B cell (primary cell): ENCODE measurements around the gene USP44. TPM values are rescaled to one million over a fixed set of nuclear protein-coding genes. Genes with fewer than 3 reads are reported as not detected.

Experiments
- ATAC-seq: fragments of 200-7000 bp; cut with Tn5 transposase; one replicate; pipeline ENCODE4 v1.10.0; 2021; ENCODE audit warnings: low read depth, mild to moderate bottlenecking, moderate number of reproducible peaks, moderate library complexity
- CTCF ChIA-PET: fragments of 350-600 bp; sonication (Branson Sonifier 250); formaldehyde crosslinking; loops from one replicate; lab custom pipeline; 2021; ENCODE audit warnings: antibody characterized with exemption, inconsistent platforms; lab: Charles Lee
- POLR2A ChIA-PET: fragments of 350-600 bp; sonication (Branson Sonifier 250); formaldehyde crosslinking; loops from one replicate; lab custom pipeline; 2021; ENCODE audit warnings: antibody characterized with exemption; lab: Charles Lee
- DNase-seq: peaks from one replicate; pipeline ENCODE4 v3.0.0; 2013
- H2AFZ ChIP-seq: 2 replicates; pipeline ENCODE4 v1.6.1; 2012; ENCODE audit warnings: mild to moderate bottlenecking, low read depth, low read length; ENCODE audit not compliant: insufficient read depth, poor library complexity, severe bottlenecking
- H3K27ac ChIP-seq, 2 donors: 1 replicate in 1 of 2; 2 replicates in 1 of 2; pipeline ENCODE4 v1.5.1; 2012 to 2013; ENCODE audit warnings: low read length in 2 of 2, mild to moderate bottlenecking in 2 of 2, moderate library complexity in 1 of 2
- H3K27me3 ChIP-seq, 4 experiments: fragments of 200-600 bp in 1 of 4; sonication (generic) in 1 of 4; replicated peaks in 1 of 4; 1 replicate in 2 of 4; 2 replicates in 2 of 4; pipeline versions ENCODE4 v1.6.1 to v1.7.0; 2013 to 2016; ENCODE audit warnings: low read length in 3 of 4, mild to moderate bottlenecking in 2 of 4, mixed read lengths in 1 of 4, moderate library complexity in 1 of 4; ENCODE audit not compliant: insufficient read depth in 4 of 4, control insufficient read depth in 3 of 4; ENCODE audit errors: control extremely low read depth in 1 of 4
- H3K36me3 ChIP-seq, 2 experiments: replicated peaks in 1 of 2; 1 replicate in 1 of 2; 2 replicates in 1 of 2; pipeline versions ENCODE4 v1.6.1 to v1.7.1; 2013; ENCODE audit warnings: low read length in 1 of 2; ENCODE audit not compliant: insufficient read depth in 2 of 2, control insufficient read depth in 1 of 2; ENCODE audit errors: control extremely low read depth in 1 of 2, extremely low read depth in 1 of 2
- H3K4me1 ChIP-seq, 2 donors: fragments of 200-600 bp in 1 of 2; sonication (generic) in 1 of 2; 1 replicate in 1 of 2; 2 replicates in 1 of 2; pipeline versions ENCODE4 v1.5.1 to v1.6.1; 2013 to 2017; ENCODE audit warnings: low read length in 2 of 2; ENCODE audit not compliant: control insufficient read depth in 2 of 2, insufficient read depth in 2 of 2
- H3K4me2 ChIP-seq: replicated peaks from 2 replicates; pipeline ENCODE3; 2012; ENCODE audit warnings: mild to moderate bottlenecking, low read depth, low read length; ENCODE audit not compliant: poor library complexity, severe bottlenecking
- H3K4me3 ChIP-seq, 5 experiments: fragments of 200-600 bp in 1 of 5; sonication (generic) in 1 of 5; 1 replicate in 3 of 5; 2 replicates in 2 of 5; pipeline versions ENCODE4 v1.5.1 to v1.7.0; 2011 to 2016; ENCODE audit warnings: low read length in 4 of 5, mild to moderate bottlenecking in 4 of 5, low read depth in 2 of 5, control low read depth in 1 of 5, moderate library complexity in 1 of 5; ENCODE audit not compliant: insufficient read depth in 1 of 5; ENCODE audit errors: control extremely low read depth in 1 of 5, extremely low read depth in 1 of 5
- H3K79me2 ChIP-seq: fragments of 200-600 bp; sonication (generic); one replicate; pipeline ENCODE4 v1.6.0; 2016; ENCODE audit warnings: low read length; ENCODE audit not compliant: control insufficient read depth, insufficient read depth
- H3K9ac ChIP-seq: fragments of 200-600 bp; sonication (generic); 2 replicates; pipeline ENCODE4 v1.6.1; 2017; ENCODE audit warnings: mild to moderate bottlenecking, low read length, moderate library complexity
- H3K9me3 ChIP-seq, 3 donors: one replicate each; pipeline versions ENCODE4 v1.6.1 to v1.7.1; 2013; ENCODE audit warnings: low read length in 2 of 3; ENCODE audit not compliant: control insufficient read depth in 2 of 3, insufficient read depth in 1 of 3; ENCODE audit errors: control extremely low read depth in 1 of 3
- H4K20me1 ChIP-seq: 2 replicates; pipeline ENCODE4 v1.6.0; 2012; ENCODE audit warnings: mild to moderate bottlenecking, low read length; ENCODE audit not compliant: insufficient read depth, control insufficient read depth, poor library complexity, severe bottlenecking
- H3K27ac Mint-ChIP-seq: one replicate; pipeline ENCODE4 v1.8.0; 2021; ENCODE audit warnings: mixed read lengths
- H3K27me3 Mint-ChIP-seq: one replicate; pipeline ENCODE4 v1.8.0; 2021; ENCODE audit warnings: mixed read lengths
- H3K4me1 Mint-ChIP-seq: one replicate; pipeline ENCODE4 v1.8.0; 2021; ENCODE audit warnings: mixed read lengths
- H3K4me3 Mint-ChIP-seq: one replicate; pipeline ENCODE4 v1.8.0; 2021; ENCODE audit warnings: mixed read lengths
- H3K9me3 Mint-ChIP-seq: one replicate; pipeline ENCODE4 v1.8.0; 2022; ENCODE audit warnings: mixed read lengths; ENCODE audit not compliant: insufficient read depth
- CTCF ChIP-seq: fragments of 200-600 bp; IDR thresholded peaks from one replicate; pipeline ENCODE4 v1.8.0; 2022; ENCODE audit warnings: antibody characterized with exemption, mild to moderate bottlenecking
- EZH2 ChIP-seq: IDR thresholded peaks from 2 replicates; pipeline ENCODE4 v1.6.1; 2012; ENCODE audit warnings: borderline replicate concordance, low read depth, mild to moderate bottlenecking, moderate library complexity, low read length; ENCODE audit not compliant: insufficient read depth, poor library complexity, severe bottlenecking
- WGBS: methylation state at CpG from one replicate; pipeline ENCODE4 v1.1.5; 2013; ENCODE audit warnings: missing lambda C conversion rate; ENCODE audit not compliant: insufficient coverage; 5-methylcytosine and 5-hydroxymethylcytosine counted together
- intact Hi-C: fragments of 100-400 bp; cut with micrococcal nuclease; formaldehyde crosslinking; loops from one replicate; pipeline ENCODE4 v1.10.0; 2022
- polyA plus RNA-seq: library from polyadenylated mRNA; depleted of rRNA; stranded (reverse); fragments of >200 nt; gene quantifications from 2 replicates; pipeline ENCODE4 v1.2.3, GENCODE V29; 2012
- total RNA-seq, 2 donors: library from RNA; stranded (reverse); fragments of 120-200 nt in 1 of 2; gene quantifications; 1 replicate in 1 of 2; 2 replicates in 1 of 2; pipeline versions ENCODE4 v1.2.3 to v1.2.4, GENCODE V29; 2013 to 2022

USP44 gene
- total and polyA plus RNA-seq, 2 donors (not counting 1 experiment from before 2014, with no cell fraction given), result 2.5 to 7.1 TPM

GRCh38 chr12:95553197-95553943 is 2.1 kb upstream of the USP44 start:
- no peak for TF ChIP-seq EZH2
- no peak for TF ChIP-seq CTCF
- Histone ChIP-seq H3K4me2 (no peak overlapping the region), H3K27me3 (peaks cover 0 to 7% (median 0%) of the 10 kb centered on the region in 4 experiments), H4K20me1 (no peaks in the 10 kb centered on the region), H3K9ac (no peak overlapping the region), H3K27ac (no peak overlapping the region), H3K79me2 (no peaks in the 10 kb centered on the region), H2AFZ (no peak overlapping the region), H3K4me3 (no peak overlapping the region), H3K4me1 (peaks cover 5 to 8% of the 10 kb centered on the region in 2 donors), H3K36me3 (no peaks in the 10 kb centered on the region), H3K9me3 (peaks cover 0 to 8% (median 0%) of the 10 kb centered on the region in 3 donors)
- Mint-ChIP-seq H3K9me3 (no peaks in the 10 kb centered on the region), H3K4me1 (peaks cover 11% of the 10 kb centered on the region), H3K27ac (no peak overlapping the region), H3K4me3 (no peak overlapping the region), H3K27me3 (no peaks in the 10 kb centered on the region)
- DNase-seq (no peak), ATAC-seq (no peak)
- POLR2A ChIA-PET, result interaction anchor here (0.6 to 0.7 kb wide), 2 partner anchors 355 to 816 kb away, joined by 3 read pairs; no protein-coding TSS in a partner anchor
- intact Hi-C loops, result no loop called here
- CTCF ChIA-PET, result interaction anchor here (0.6 to 1.1 kb wide), 2 partner anchors 18 to 481 kb away, joined by 3 read pairs; no protein-coding TSS in a partner anchor
- WGBS, result 14% methylated on average over 1 of the region's 5 CpGs

- Histone ChIP-seq H3K4me2 (no peak overlapping the region), H3K9ac (no peak overlapping the region), H3K36me3 (no peaks in the 10 kb centered on the region), H2AFZ (no peak overlapping the region), H3K27me3 (peaks cover 0 to 7% (median 0%) of the 10 kb centered on the region in 4 experiments), H3K4me1 (peaks cover 12 to 13% of the 10 kb centered on the region in 2 donors), H4K20me1 (no peaks in the 10 kb centered on the region), H3K79me2 (no peaks in the 10 kb centered on the region), H3K9me3 (peaks cover 0 to 8% (median 0%) of the 10 kb centered on the region in 3 donors), H3K27ac (no peak overlapping the region), H3K4me3 (no peak overlapping the region)
- ChIA-PET CTCF (no interaction called here), POLR2A (no interaction called here)
- intact Hi-C loops, result no loop called here
- TF ChIP-seq EZH2 (no peak), CTCF (no peak)
- Mint-ChIP-seq H3K27ac (no peak overlapping the region), H3K9me3 (no peaks in the 10 kb centered on the region), H3K4me3 (no peak overlapping the region), H3K27me3 (peaks cover 6% of the 10 kb centered on the region), H3K4me1 (peaks cover 20% of the 10 kb centered on the region)
- ATAC-seq (no peak), DNase-seq (no peak)
- WGBS, result 100% methylated on average over 2 of the region's 7 CpGs
Measured at GRCh38 chr12:95551913-95552516, 739 bp upstream of the USP44 start.
